GM11168 (cell line): ENCODE data around the gene MRPL28.

Source experiments
- in situ Hi-C: fragments of 300-500 bp; cut with MboI; formaldehyde crosslinking; loops from one replicate; pipeline ENCODE4 v1.12.0; 2022; ENCODE audit warnings: low sequenced_read_pairs; ENCODE audit not compliant: unreplicated experiment

MRPL28 gene

DNA sequence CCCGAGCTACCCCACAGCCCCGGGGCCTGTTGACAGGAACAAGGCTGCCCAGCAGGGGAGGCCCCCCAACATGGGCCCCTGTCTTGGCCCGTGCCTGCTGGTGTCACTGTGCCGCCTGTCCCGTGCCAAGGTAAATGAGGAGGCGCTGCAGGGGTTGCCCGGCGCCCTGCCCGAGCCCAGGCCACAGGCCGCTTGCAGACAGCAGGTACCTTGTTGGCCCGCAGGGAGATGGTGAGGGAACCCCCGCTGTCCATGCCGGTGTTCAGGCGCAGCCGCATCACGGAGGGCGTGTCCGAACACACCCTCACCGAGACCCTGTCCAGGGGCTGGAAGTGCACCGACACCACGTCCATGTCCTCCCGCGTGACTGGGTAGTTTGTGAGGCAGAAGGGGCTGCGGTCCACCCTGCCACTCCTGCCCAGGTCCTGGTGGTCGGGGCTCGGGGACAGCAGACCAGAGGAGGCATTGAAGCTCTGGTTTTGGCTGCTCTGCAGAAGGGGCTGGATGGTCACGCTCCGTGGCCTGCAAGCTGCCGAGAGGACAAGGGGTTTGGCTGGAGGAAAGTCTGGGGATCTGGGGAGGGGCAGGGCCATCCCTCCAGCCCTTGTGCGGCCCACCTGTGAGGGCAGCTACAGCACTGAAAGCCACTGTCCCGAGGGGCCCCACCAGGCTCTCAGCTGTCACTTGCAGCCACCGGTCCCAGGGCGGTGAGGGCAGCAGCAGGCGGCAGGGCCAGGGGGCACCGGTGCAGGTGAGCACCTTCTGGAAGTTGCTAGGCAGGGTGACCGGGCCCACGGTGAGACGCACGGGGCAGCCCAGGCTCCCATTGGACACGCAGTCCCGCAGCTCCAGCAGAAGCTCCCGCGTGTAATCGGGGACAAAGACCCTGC, 5.8 kb upstream of the MRPL28 start:
- in situ Hi-C loops = no loop called here

DNA sequence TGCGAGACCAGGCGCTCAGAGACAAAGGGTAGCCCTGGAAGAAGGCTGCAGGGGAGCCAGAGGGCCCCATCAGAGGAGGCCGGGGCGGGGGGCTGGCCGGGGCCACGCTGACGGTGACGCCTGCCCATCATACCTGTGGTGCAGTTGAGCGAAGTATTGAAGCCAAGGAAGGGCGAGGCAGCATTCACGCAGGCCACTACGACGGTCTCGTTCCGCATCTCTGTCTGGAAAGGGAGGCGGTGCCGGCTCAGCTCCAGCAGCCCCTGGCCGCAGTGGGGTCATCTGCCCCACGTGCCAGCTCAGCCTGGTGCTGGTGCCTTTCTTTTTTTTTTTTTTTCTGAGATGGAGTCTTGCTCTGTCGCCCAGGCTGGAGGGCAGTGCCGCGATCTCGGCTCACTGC, 4.9 kb upstream of the MRPL28 start:
- in situ Hi-C loops = no loop called here

DNA sequence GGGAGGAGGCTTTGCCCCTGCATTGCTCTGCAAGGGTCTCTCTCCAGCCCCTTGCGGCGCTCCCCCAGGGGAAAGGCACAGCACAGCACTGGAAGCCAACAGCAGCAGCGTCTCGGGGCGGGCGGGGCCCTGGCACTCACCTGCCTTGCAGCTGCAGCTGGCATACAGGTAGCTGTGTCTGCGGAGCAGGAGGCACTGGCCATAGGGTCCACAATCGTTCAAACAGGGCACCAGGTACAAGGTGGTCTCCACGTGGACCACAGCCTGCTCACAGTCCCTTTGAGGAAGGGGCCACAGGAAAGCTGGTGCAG, 4.2 kb upstream of the MRPL28 start:
- in situ Hi-C loops = no loop called here

DNA sequence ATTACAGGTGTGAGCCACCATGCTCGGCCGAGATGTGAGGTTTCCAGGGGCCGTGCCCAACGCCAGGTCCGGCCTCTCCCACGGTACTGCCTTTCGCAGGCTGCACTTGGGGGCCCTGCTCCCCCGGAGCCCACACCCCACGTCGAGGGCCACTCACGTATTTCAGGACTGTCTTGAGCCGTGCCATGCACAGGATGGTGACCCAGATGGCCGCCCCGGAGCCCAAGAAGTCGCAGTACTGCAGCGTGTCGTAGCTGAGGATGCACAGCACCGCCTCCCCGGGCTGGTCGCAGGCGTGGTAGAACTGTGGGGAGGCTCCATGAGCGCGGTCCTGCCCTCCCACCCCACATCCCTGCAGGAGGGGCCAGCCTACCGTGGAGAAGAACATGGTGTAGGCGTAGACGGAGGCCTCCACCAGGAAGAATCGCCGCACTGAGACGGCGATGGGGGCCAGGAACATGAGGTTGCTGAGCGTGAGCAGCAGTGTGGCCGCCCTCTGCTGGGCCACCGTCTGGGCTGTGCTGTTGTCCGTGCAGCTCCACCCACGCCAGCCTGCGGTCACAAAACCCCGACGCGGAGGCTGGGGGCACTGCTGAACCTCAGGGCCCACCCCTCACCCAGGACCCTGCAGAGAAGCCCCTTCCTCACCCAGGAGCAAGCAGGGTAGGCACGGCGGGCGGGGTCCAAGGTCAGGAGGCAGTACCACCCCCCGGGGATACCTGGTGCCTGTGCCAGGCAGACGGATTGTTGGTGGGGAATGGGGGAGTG, 3.7 kb upstream of the MRPL28 start:
- in situ Hi-C loops = no loop called here

DNA sequence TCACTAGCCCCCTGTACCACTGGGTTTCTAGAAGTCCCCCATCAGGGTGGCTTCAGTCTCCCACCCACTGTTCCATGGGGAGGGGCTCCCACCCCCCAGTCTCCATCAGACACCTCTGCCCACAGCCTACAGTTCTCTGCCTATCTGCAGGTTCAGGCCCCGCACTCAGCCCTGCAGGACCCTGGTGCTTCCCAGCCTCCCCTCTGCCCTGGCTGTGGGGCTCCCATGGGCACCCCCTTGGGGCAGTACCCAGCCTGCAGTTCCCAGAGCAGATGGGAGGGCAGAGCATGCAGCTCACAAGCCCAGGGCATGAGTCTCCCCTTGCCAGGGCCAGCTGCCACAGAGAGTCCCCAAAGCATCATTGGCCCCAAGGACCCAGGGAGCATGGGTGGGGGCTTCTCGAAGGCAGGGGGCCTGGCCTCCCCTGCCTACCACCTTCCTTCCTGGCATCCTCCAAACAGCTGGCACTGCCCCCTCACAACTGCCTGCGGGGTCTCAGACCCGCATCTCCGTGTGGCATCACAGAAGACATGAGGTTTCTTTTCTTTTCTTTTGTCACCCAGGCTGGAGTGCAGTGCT, 2.8 kb upstream of the MRPL28 start:
- in situ Hi-C loops = no loop called here

DNA sequence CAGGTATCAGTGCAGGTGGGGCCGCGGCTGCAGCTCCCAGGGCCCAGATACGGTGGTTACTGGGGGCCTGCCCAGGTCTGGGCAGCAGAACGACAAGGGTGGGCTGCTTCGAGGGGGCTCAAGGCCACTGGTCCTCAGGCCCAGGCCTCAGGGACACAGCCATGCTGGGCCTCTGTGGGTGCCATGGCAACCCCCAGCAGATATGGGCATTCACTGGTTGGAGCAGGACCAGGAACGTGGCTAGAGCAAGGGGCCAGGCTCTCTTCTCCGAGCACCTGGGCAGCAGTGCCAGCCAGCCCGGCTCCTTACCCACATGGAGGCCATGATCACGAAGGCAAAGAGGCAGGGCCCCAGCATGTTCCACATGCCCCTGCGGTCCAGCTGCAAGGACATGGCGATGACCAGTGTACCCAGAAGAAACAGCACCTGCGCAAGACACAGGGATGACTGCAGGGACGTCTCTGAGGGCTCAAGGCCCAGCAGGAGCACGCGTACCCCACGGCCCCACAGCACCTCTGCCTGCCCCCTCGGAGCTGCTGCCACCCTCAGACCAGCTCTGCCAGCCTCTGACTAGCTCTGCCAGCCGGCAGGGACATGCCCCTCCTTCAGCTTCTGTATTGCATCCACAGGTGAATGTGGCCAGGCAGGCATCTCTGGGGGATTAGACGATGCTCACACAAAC, 2.1 kb upstream of the MRPL28 start:
- in situ Hi-C loops = no loop called here

DNA sequence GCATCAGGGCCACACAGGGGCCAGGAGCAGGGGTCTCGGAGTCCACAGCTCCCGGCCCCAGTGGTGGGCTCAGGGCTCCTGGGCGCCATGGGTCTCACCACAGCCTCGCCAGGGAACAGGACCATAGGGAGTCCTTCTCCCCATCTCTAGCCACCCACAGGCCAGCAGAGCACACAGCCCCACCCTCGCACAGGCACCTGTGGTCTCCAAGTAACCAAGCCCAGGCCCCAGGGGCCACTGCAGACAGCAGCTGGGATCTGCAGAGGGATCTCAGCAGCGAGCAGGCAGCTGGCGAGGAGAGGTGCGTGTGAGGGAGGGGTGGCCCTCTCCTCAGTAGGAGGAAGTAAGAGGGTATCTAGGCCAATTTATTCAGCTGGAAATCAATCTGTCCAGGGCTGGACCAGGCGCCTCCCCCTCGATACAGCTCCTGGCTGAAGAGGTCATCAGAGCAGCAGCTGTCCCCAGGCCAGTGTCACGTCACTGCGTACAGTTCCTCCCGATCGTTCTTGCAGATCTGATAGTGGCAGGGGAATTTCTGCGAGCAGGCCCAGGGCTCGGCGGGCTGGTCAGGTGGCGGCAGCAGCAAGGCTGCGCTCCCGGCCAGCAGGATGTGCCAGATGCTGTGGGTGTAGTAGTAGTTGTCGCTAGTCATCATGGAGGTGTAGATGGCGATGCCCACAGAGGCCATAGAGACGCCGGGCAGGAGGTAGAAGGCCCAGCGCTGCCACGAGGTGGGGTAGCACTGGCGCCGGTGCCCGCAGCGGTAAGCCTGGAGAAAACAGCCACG, 1.4 kb upstream of the MRPL28 start:
- in situ Hi-C loops = no loop called here

GRCh38 chr16:370979-371514, 709 bp upstream of the MRPL28 start:
- in situ Hi-C loops = no loop called here

DNA sequence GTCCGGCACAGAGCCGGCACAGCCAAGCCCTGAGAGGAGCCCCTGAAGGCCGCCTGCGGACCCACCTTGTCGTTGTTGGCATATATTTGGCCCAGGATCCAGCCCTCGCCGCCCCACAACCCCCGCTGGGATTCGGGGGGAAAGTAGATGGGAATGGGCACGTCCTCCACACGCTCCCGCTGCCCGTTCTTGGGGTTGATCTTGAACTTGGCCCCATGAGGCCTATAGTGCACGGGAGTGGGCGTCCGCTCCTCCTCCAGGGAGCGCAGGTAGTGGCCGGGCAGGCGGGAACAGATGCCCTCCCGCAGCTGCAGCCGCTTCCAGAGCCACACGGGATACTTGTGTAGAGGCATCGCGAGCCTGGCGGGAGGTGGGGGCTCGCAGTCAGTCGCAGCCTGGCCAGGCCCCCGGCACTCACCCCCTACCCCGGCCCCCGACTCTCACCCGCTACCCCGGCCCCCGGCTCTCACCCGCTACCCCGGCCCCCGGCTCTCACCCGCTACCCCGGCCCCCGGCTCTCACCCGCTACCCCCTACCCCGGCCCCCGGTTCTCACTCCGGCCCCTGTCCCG, 387 bp downstream of the MRPL28 start:
- in situ Hi-C loops = loop anchor here (10.0 kb wide), 1 partner anchor 145 kb away; the partner anchor contains the start of gene LUC7L

GRCh38 chr16:369275-369865, 968 bp downstream of the MRPL28 start:
- in situ Hi-C loops = loop anchor here (10.0 kb wide), 1 partner anchor 145 kb away; the partner anchor contains the start of gene LUC7L

DNA sequence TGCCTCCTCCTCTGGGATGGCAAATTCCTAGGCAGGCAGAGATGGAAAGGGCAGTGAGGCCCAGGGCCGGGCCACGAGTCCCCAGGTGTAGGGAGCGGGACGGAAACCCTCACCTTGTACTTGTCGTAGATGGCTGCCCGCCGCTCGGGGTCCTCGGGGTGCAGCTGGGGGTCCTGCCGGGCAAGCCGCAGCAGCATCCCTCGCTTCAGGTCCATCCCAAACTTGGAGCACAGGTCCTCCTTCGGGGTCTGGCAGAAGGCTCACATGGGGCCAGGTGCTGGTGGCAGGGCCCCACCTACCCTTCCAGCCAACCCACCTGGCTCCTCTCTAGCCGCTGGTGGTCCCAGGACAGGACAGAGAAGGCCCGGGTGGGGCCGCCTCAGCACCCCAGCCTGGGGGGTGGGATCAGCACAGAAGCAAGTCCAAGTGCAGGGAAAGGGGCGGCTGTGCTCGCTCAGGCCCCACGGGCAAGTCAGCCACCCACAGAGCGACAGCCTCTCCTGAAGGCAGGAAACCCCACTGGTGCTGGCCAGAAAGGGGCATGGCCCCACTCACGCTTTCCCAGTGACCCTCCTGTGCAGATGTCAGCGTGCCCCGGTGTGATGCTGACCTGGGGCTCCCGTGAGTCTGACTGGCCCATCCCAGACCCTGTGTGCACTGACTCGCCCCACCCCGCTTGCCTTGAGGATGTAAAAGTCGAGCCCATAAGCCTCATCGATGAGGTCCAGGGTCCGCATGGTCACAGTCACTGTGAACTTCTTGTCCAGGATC, 1.8 kb downstream of the MRPL28 start:
- in situ Hi-C loops = loop anchor here (10.0 kb wide), 1 partner anchor 144 kb away; the partner anchor contains the start of gene LUC7L

DNA sequence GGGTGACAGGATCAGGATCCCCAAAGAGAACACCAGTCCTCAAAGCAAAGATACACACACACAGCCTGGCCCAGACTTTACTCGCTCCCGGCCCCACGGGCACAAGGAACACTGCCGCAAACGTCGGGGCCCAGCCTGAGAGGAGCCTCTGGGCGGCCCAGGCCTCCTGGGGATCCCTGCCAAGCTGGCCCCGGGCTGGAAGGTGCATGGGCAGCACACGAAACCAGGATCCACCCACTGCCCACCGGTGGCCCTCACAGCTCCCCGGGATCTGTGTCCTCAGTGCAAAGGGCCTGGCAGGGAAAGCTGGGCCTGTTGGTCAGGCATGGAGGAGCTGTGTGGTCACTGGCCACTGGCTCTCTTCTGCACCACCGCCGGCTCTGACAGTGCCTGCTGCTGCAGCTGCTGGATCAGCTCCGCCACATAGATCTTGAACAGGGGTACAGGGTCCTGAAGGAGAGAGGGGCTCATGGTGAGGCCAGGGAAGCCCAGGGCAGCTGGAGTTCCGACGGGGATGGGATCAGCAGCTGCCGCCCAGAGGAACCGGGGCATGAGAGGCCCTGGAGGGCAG, 2.9 kb downstream of the MRPL28 start:
- in situ Hi-C loops = loop anchor here (10.0 kb wide), 1 partner anchor 143 kb away; the partner anchor contains the start of gene LUC7L

DNA sequence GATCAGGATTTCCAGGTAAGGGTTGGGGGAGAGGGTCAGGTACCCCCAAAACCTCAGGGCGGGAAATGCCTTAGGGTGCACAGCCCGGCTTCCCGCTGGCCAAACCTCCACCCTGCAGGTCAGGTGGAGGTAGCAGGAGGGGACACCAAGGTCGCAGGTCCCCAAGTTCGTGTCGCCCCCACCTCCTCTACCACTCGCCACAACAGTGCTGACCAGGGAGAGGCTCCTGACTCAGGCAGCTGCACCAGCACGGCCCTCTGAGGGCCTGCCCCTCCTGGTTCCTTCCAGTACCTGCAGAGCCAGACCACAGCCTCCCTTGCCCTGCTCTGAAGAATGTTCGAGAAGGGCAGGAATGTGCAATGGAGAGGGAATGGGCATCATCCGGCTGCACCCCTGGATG, 3.9 kb downstream of the MRPL28 start:
- in situ Hi-C loops = loop anchor here (10.0 kb wide), 1 partner anchor 142 kb away; the partner anchor contains the start of gene LUC7L

DNA sequence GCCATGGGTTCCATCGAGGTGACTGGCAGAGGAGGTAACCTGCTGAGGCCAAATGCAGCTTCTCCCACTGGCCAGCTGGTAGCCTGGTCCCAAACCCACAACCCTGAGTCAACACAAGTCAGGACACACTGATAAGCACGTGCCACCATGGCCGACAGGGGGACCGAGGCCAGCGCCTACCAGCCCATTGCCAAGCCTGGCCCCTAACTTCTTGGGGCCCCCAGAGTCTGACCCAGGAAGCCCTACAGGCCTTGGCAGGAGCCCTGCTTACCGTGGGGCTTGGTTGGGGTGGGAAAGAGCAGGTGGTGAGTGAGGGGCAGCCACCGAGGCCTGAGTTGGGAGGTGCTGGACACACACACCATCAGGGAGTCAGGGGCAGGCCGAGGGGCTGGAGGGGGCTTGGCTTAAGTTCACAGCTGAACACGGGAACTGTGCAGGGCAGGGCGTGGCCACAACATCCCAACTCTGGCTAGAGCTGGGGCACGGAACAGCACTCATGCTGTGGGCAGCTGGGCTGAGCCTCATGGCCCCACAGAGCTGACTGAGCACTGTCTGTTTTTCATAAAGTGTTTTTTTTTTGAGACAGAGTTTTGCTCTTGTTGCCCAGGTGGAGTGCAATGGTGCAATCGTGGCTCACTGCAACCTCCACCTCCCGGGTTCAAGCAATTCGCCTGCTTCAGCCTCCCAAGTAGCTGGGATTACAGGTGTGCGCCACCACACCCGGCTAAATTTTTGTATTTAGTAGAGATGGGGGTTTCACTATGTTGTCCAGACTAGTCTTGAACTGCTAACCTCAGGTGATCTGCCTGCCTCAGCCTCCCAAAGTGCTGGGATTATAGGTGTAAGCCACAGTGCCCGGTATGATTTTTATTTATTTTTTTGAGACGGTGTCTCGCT, 5.5 kb downstream of the MRPL28 start:
- in situ Hi-C loops = loop anchor here (10.0 kb wide), 1 partner anchor 140 kb away; the partner anchor contains the start of gene LUC7L

DNA sequence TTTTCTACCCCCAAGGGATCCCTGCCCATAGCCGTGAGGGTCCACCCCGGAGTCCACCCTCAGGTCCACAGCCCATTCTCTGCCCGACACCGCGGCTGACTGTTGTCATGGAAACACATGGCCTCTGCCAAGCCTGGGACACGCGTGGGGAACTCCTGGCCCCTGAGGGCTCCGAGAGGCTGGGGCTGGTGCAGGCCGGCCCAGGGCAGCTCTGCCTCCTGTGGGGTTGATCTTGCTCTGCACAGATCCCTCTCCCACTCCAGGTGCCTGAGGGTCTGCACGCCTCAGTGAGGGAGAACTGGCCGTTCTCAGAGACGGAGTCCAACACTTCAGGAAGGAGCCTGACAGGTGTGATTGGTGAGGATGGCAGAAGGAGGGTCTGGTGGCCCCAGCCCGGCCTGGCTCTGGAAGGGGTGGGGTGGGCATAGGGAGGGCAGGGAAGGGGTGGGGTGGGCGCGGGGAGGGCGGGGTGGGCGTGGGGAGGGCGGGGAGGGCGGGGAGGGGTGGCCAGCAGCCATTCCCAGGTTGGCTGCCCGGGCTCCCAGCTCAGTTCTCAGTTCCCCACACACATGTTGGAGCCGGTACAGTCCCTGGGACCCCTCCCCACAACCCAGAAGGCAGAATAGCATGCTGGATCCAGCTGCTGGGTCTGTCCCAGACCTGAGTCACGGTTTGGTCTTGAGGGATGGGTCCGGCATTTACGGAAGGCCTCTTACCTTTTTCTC, 6.4 kb downstream of the MRPL28 start:
- in situ Hi-C loops = loop anchor here (10.0 kb wide), 1 partner anchor 139 kb away; the partner anchor contains the start of gene LUC7L
